HepG2 (cell line): ENCODE data around the gene CREB1. TPM values are rescaled to one million over a fixed set of nuclear protein-coding genes. Genes with fewer than 3 reads are reported as not detected.

Experiments
- FOXK1 ChIP-seq: sonication (generic); formaldehyde crosslinking; IDR thresholded peaks from 2 replicates; pipeline ENCODE4 v1.4.0; 2020; ENCODE audit warnings: low read depth, missing genetic modification reagents, borderline replicate concordance
- GLI4 ChIP-seq: sonication (generic); formaldehyde crosslinking; IDR thresholded peaks from 2 replicates; pipeline ENCODE4 v1.5.1; 2020; ENCODE audit warnings: missing genetic modification reagents, mild to moderate bottlenecking, moderate library complexity, borderline replicate concordance
- GTF2F1 ChIP-seq: fragments of 150-350 bp; IDR thresholded peaks from 2 replicates; pipeline ENCODE4 v1.6.1; 2014; ENCODE audit warnings: low read length
- HNRNPL ChIP-seq: fragments of 200-400 bp; formaldehyde crosslinking; IDR thresholded peaks from 2 replicates; pipeline ENCODE4 v1.6.1; 2017; ENCODE audit warnings: mild to moderate bottlenecking, low read depth, low read length
- ISL2 ChIP-seq: sonication (generic); formaldehyde crosslinking; IDR thresholded peaks from 2 replicates; pipeline ENCODE4 v1.5.0; 2020; ENCODE audit warnings: missing genetic modification reagents
- MZF1 ChIP-seq: sonication (generic); formaldehyde crosslinking; IDR thresholded peaks from 2 replicates; pipeline ENCODE4 v1.8.1; 2023; ENCODE audit warnings: mild to moderate bottlenecking, missing genetic modification reagents, borderline replicate concordance
- PHF8 ChIP-seq: sonication (generic); formaldehyde crosslinking; IDR thresholded peaks from 2 replicates; pipeline ENCODE4 v1.5.0; 2020; ENCODE audit warnings: missing genetic modification reagents
- RNF2 ChIP-seq: fragments of 450-650 bp; conservative IDR thresholded peaks from 2 replicates; pipeline ENCODE4 v1.6.1; 2016; ENCODE audit warnings: low read depth
- RXRB ChIP-seq: IDR thresholded peaks from 2 replicates; pipeline ENCODE4 v1.6.1; 2016; ENCODE audit warnings: borderline replicate concordance, missing genetic modification reagents, missing compliant biosample characterization
- SIX4 ChIP-seq: sonication (generic); formaldehyde crosslinking; IDR thresholded peaks from 2 replicates; pipeline ENCODE4 v1.4.0; 2020; ENCODE audit warnings: missing genetic modification reagents
- TGIF2 ChIP-seq: IDR thresholded peaks from 2 replicates; pipeline ENCODE4 v1.6.1; 2016; ENCODE audit warnings: control low read depth, missing compliant biosample characterization
- ZKSCAN1 ChIP-seq: fragments of 150-350 bp; IDR thresholded peaks from 2 replicates; pipeline ENCODE4 v1.6.1; 2014; ENCODE audit warnings: low read length
- ZNF451 ChIP-seq: sonication (generic); formaldehyde crosslinking; IDR thresholded peaks from 2 replicates; pipeline ENCODE4 v1.5.0; 2020; ENCODE audit warnings: mild to moderate bottlenecking, missing genetic modification reagents
- ZSCAN29 ChIP-seq: sonication (generic); formaldehyde crosslinking; conservative IDR thresholded peaks from 2 replicates; pipeline ENCODE4 v1.4.0; 2020; ENCODE audit warnings: mild to moderate bottlenecking, missing genetic modification reagents
- polyA plus RNA-seq, 8 experiments: library from polyadenylated mRNA; depleted of rRNA in 3 of 8; stranded (reverse) in 7 of 8; unstranded in 1 of 8; fragments of >200 nt; fragmentation: Illumina TruSeq in 4 of 8; extraction: Trizol in 4 of 8; gene quantifications; 2 replicates each; pipeline versions ENCODE4 v1.2.1 to v1.2.3, GENCODE V29; 2011 to 2016; ENCODE audit warnings: low read depth in 4 of 8, missing spikeins in 1 of 8, mixed read lengths in 1 of 8; ENCODE audit not compliant: insufficient read depth in 1 of 8
- total RNA-seq, 5 experiments: library from RNA; depleted of rRNA; stranded (reverse); fragments of >200 nt; fragmentation: Illumina TruSeq; extraction: Trizol; gene quantifications; 2 replicates each; pipeline ENCODE4 v1.2.3, GENCODE V29; 2016; ENCODE audit warnings: low read depth in 1 of 5
- TF ChIP-seq, protein P1 (sequence below): sonication (generic); formaldehyde crosslinking; IDR thresholded peaks from 2 replicates; pipeline ENCODE4 v1.4.0; 2020; ENCODE audit warnings: low read depth, missing genetic modification reagents
- TF ChIP-seq, protein P2 (sequence below): fragments of 450-650 bp; IDR thresholded peaks from 2 replicates; pipeline ENCODE4 v1.6.1; 2017; ENCODE audit warnings: mild to moderate bottlenecking
- TF ChIP-seq, protein P3 (sequence below): sonication (generic); formaldehyde crosslinking; IDR thresholded peaks from 2 replicates; pipeline ENCODE4 v1.4.0; 2020; ENCODE audit warnings: missing genetic modification reagents
- TF ChIP-seq, protein P4 (sequence below): IDR thresholded peaks from 2 replicates; pipeline ENCODE4 v1.6.1; 2012; ENCODE audit warnings: low read depth, low read length, improper control_type of control experiment
- TF ChIP-seq, protein P5 (sequence below): sonication (generic); formaldehyde crosslinking; IDR thresholded peaks from 2 replicates; pipeline ENCODE4 v1.4.0; 2020; ENCODE audit warnings: mild to moderate bottlenecking, missing genetic modification reagents

CREB1 gene
- total and polyA plus RNA-seq, 2 of the 13 experiments (the other 11 are each of a cell fraction or from before 2014, with no cell fraction given) = 51.8 to 51.9 TPM

DNA sequence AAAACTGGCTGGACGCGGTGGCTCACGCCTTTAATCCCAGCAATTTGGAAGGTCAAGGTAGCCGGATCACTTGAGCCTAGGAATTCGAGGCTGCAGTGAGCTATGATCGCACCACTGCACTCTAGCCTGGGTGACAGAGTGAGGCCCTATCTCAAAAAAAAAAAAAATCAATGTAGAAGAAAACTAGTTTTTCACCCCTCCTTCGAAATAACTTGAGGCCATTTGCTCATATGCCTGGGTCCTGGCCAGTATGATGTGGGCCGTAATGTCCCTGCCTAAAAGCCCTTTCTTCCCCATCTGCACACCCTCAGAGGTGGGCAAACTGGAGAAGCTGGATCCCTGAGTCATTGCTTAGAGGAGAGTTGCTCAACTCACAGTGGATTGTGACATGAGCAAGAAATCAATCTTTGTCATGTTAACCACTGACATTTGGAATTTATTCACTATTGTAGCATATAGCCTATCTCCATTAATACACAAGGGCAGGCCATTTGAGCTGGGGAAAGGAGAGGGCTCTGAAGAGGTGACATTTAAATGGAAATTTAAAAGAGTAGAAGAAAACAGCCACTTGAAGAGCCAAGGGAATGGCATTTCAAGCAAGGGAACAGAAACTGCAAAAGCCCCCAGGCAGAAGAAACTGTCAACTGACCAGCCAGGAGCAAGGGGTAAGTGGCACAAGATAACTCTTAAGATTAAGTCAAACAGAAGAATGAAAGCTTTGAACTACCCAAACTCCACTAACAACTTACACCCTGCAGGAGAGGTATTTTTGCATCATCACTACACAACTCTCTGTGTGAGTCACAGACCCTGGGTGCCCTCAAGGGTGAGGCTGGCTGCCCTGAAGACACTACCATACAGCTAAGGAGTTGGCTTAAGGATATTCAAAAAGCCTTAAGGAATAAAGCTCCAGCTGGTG, 103.1 kb downstream of the CREB1 start (continued):
- TF ChIP-seq GTF2F1 (no peak), ZKSCAN1 (no peak), RXRB (CRISPR knock-in tag) (0 out of 2 replicates have a peak, but pooled peaks have one; percentile 6), HNRNPL (no peak), RNF2 (no peak), FOXK1 (0 out of 2 replicates have a peak, but pooled peaks have one; percentile 27), SIX4 (CRISPR knock-in tag) (no peak), GLI4 (no peak), ZSCAN29 (no peak), PHF8 (CRISPR knock-in tag) (no peak), ZNF451 (CRISPR knock-in tag) (no peak), TGIF2 (CRISPR knock-in tag) (no peak), ISL2 (no peak), MZF1 (CRISPR knock-in tag) (no peak)
- TF ChIP-seq, protein P1, sequence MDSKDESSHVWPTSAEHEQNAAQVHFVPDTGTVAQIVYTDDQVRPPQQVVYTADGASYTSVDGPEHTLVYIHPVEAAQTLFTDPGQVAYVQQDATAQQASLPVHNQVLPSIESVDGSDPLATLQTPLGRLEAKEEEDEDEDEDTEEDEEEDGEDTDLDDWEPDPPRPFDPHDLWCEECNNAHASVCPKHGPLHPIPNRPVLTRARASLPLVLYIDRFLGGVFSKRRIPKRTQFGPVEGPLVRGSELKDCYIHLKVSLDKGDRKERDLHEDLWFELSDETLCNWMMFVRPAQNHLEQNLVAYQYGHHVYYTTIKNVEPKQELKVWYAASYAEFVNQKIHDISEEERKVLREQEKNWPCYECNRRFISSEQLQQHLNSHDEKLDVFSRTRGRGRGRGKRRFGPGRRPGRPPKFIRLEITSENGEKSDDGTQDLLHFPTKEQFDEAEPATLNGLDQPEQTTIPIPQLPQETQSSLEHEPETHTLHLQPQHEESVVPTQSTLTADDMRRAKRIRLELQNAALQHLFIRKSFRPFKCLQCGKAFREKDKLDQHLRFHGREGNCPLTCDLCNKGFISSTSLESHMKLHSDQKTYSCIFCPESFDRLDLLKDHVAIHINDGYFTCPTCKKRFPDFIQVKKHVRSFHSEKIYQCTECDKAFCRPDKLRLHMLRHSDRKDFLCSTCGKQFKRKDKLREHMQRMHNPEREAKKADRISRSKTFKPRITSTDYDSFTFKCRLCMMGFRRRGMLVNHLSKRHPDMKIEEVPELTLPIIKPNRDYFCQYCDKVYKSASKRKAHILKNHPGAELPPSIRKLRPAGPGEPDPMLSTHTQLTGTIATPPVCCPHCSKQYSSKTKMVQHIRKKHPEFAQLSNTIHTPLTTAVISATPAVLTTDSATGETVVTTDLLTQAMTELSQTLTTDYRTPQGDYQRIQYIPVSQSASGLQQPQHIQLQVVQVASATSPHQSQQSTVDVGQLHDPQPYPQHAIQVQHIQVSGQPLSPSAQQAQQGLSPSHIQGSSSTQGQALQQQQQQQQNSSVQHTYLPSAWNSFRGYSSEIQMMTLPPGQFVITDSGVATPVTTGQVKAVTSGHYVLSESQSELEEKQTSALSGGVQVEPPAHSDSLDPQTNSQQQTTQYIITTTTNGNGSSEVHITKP (CRISPR knock-in tag) = no peak
- TF ChIP-seq, protein P2, sequence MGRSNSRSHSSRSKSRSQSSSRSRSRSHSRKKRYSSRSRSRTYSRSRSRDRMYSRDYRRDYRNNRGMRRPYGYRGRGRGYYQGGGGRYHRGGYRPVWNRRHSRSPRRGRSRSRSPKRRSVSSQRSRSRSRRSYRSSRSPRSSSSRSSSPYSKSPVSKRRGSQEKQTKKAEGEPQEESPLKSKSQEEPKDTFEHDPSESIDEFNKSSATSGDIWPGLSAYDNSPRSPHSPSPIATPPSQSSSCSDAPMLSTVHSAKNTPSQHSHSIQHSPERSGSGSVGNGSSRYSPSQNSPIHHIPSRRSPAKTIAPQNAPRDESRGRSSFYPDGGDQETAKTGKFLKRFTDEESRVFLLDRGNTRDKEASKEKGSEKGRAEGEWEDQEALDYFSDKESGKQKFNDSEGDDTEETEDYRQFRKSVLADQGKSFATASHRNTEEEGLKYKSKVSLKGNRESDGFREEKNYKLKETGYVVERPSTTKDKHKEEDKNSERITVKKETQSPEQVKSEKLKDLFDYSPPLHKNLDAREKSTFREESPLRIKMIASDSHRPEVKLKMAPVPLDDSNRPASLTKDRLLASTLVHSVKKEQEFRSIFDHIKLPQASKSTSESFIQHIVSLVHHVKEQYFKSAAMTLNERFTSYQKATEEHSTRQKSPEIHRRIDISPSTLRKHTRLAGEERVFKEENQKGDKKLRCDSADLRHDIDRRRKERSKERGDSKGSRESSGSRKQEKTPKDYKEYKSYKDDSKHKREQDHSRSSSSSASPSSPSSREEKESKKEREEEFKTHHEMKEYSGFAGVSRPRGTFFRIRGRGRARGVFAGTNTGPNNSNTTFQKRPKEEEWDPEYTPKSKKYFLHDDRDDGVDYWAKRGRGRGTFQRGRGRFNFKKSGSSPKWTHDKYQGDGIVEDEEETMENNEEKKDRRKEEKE = no peak
- TF ChIP-seq, protein P3, sequence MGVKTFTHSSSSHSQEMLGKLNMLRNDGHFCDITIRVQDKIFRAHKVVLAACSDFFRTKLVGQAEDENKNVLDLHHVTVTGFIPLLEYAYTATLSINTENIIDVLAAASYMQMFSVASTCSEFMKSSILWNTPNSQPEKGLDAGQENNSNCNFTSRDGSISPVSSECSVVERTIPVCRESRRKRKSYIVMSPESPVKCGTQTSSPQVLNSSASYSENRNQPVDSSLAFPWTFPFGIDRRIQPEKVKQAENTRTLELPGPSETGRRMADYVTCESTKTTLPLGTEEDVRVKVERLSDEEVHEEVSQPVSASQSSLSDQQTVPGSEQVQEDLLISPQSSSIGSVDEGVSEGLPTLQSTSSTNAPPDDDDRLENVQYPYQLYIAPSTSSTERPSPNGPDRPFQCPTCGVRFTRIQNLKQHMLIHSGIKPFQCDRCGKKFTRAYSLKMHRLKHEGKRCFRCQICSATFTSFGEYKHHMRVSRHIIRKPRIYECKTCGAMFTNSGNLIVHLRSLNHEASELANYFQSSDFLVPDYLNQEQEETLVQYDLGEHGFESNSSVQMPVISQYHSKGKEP (CRISPR knock-in tag) = no peak
- TF ChIP-seq, protein P4, sequence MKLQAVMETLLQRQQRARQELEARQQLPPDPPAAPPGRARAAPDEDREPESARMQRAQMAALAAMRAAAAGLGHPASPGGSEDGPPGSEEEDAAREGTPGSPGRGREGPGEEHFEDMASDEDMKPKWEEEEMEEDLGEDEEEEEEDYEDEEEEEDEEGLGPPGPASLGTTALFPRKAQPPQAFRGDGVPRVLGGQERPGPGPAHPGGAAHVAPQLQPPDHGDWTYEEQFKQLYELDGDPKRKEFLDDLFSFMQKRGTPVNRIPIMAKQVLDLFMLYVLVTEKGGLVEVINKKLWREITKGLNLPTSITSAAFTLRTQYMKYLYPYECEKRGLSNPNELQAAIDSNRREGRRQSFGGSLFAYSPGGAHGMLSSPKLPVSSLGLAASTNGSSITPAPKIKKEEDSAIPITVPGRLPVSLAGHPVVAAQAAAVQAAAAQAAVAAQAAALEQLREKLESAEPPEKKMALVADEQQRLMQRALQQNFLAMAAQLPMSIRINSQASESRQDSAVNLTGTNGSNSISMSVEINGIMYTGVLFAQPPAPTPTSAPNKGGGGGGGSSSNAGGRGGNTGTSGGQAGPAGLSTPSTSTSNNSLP = peak; percentile 74
- TF ChIP-seq, protein P5, sequence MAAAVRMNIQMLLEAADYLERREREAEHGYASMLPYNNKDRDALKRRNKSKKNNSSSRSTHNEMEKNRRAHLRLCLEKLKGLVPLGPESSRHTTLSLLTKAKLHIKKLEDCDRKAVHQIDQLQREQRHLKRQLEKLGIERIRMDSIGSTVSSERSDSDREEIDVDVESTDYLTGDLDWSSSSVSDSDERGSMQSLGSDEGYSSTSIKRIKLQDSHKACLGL (CRISPR knock-in tag) = no peak
